Right atrium auricular region (tissue), 2 donors: ENCODE data around the gene SEMA6C. TPM values are rescaled to one million over a fixed set of nuclear protein-coding genes. Genes with fewer than 3 reads are reported as not detected.

Source experiments
- DNase-seq: peaks from one replicate; pipeline ENCODE4 v3.0.0-alpha.2; 2019; ENCODE audit warnings: low spot score
- H3K27ac ChIP-seq, 2 donors: fragments of 200-600 bp; sonication (generic); 1 replicate in 1 of 2; 2 replicates in 1 of 2; pipeline ENCODE4 v1.5.1; 2016 to 2019
- H3K27me3 ChIP-seq, 2 donors: fragments of 200-600 bp; sonication (generic); one replicate each; pipeline versions ENCODE4 v1.5.1 to v1.6.0; 2017 to 2019
- H3K36me3 ChIP-seq: fragments of 200-600 bp; sonication (generic); one replicate; pipeline ENCODE4 v1.5.1; 2016
- H3K4me1 ChIP-seq, 2 donors: fragments of 200-600 bp; sonication (generic); one replicate each; pipeline versions ENCODE4 v1.5.1 to v1.6.0; 2017 to 2019
- H3K4me3 ChIP-seq, 2 donors: fragments of 200-600 bp; sonication (generic); 1 replicate in 1 of 2; 2 replicates in 1 of 2; pipeline ENCODE4 v1.5.1; 2017 to 2019; ENCODE audit warnings: mild to moderate bottlenecking in 1 of 2, moderate library complexity in 1 of 2
- H3K9me3 ChIP-seq, 2 donors: fragments of 200-600 bp; sonication (generic); one replicate each; pipeline ENCODE4 v1.5.1; 2019
- CTCF ChIP-seq, 2 donors: fragments of 200-600 bp; sonication (generic); IDR thresholded peaks; one replicate each; pipeline ENCODE4 v1.5.1; 2019; ENCODE audit warnings: antibody characterized with exemption in 2 of 2
- total RNA-seq, 2 donors: library from RNA; depleted of rRNA; stranded (reverse); fragments of >200 nt; gene quantifications; one replicate each; pipeline ENCODE4 v1.1.0, GENCODE V29; 2016

The SEMA6C gene
- total RNA-seq, 2 donors from 2014 or later, result 40.0 to 60.7 TPM

GRCh38 chr1:151132335-151133017 is 14.0 kb downstream of the SEMA6C start:
- Histone ChIP-seq H3K36me3 (peaks cover 21% of the 10 kb centered on the region), H3K27ac (peak overlapping the region; percentile 55 to 68)
- DNase-seq, result no peak

GRCh38 chr1:151131701-151132334 is 14.6 kb downstream of the SEMA6C start:
- no peaks in the 10 kb centered on the region for H3K9me3 ChIP-seq
- H3K27me3 ChIP-seq, result no peaks in the 10 kb centered on the region
- no peak for TF ChIP-seq CTCF (IDR thresholded peaks at IDR 0.05)
- H3K4me3 ChIP-seq, result peak overlapping the region; percentile 20 to 48
- peaks cover 18% of the 10 kb centered on the region for H3K36me3 ChIP-seq
- peaks cover 0 to 22% of the 10 kb centered on the region in 2 donors for H3K4me1 ChIP-seq
- no peak for DNase-seq
- H3K27ac ChIP-seq, result peak overlapping the region; percentile 55 to 68

More at GRCh38 chr1:151132335-151133017, 14.0 kb downstream of the SEMA6C start:
- H3K27me3 ChIP-seq, result no peaks in the 10 kb centered on the region
- no peak for TF ChIP-seq CTCF (IDR thresholded peaks at IDR 0.05)
- H3K4me3 ChIP-seq, result peak overlapping the region in 1 of 2 donors; percentile 48
- no peaks in the 10 kb centered on the region for H3K9me3 ChIP-seq
- peaks cover 0 to 22% of the 10 kb centered on the region in 2 donors for H3K4me1 ChIP-seq

- peaks cover 10% of the 10 kb centered on the region for H3K36me3 ChIP-seq
- no peak for TF ChIP-seq CTCF (IDR thresholded peaks at IDR 0.05)
- no peaks in the 10 kb centered on the region for H3K9me3 ChIP-seq
These were observed 15.3 kb downstream of the SEMA6C start for GRCh38 chr1:151130987-151131586.

GRCh38 chr1:151128800-151129199 is 17.6 kb downstream of the SEMA6C start:
- Histone ChIP-seq H3K9me3 (no peaks in the 10 kb centered on the region), H3K4me3 (no peak overlapping the region), H3K27me3 (no peaks in the 10 kb centered on the region), H3K27ac (no peak overlapping the region), H3K4me1 (peaks cover 0 to 22% of the 10 kb centered on the region in 2 donors), H3K36me3 (no peaks in the 10 kb centered on the region)
- TF ChIP-seq CTCF (IDR thresholded peaks at IDR 0.05), result no peak
- DNase-seq, result no peak

More at GRCh38 chr1:151130987-151131586, 15.3 kb downstream of the SEMA6C start:
- DNase-seq, result peak; percentile 88
- H3K4me1 ChIP-seq, result peaks cover 0 to 22% of the 10 kb centered on the region in 2 donors
- H3K4me3 ChIP-seq, result peak overlapping the region; percentile 20 to 48
- H3K27ac ChIP-seq, result peak overlapping the region; percentile 55 to 68
- H3K27me3 ChIP-seq, result no peaks in the 10 kb centered on the region

- Histone ChIP-seq H3K4me3 (no peak overlapping the region), H3K9me3 (no peaks in the 10 kb centered on the region), H3K4me1 (no peaks in the 10 kb centered on the region), H3K36me3 (peaks cover 5% of the 10 kb centered on the region), H3K27ac (no peak overlapping the region), H3K27me3 (no peaks in the 10 kb centered on the region)
- TF ChIP-seq CTCF (IDR thresholded peaks at IDR 0.05), result no peak
- DNase-seq, result no peak
These were observed 21.5 kb downstream of the SEMA6C start for GRCh38 chr1:151124763-151125403.
